HG03439 (cell line): Measurements from ENCODE around the gene PRAMEF5.
"Not testable (repeated sequence)": the region's sequence is repeated elsewhere in the genome, so short reads cannot be mapped to it uniquely, and the experiment has no call there.

Source experiments
- ATAC-seq: cut with Tn5 transposase; IDR thresholded peaks from one replicate; pipeline ENCODE4 v1.9.1; 2021; ENCODE audit warnings: mild to moderate bottlenecking, moderate library complexity; ENCODE audit not compliant: unreplicated experiment

PRAMEF5 gene

GRCh38 chr1:13265124-13265523, 11.1 kb downstream of the PRAMEF5 start:
- not testable (repeated sequence) for ATAC-seq

DNA sequence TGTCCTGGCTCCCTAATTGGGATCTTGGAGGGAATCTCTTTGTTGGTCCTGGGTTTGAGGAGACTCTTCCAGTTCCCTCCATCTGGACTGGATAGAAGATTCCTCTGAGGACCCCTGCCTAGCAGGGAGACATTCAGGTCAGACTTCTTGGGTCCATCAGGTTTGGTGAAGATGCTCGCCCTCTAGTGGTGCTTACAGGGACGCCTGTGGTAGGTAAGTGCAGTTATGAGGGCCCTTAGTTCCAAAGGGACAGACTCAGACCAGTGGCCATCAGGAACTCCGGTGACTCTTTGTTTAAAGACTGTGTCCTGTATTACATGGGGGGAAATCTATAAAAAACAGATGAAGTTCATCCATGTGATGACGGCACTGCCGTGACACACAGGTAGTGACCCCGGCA, 23.0 kb downstream of the PRAMEF5 start:
- not testable (repeated sequence) for ATAC-seq

DNA sequence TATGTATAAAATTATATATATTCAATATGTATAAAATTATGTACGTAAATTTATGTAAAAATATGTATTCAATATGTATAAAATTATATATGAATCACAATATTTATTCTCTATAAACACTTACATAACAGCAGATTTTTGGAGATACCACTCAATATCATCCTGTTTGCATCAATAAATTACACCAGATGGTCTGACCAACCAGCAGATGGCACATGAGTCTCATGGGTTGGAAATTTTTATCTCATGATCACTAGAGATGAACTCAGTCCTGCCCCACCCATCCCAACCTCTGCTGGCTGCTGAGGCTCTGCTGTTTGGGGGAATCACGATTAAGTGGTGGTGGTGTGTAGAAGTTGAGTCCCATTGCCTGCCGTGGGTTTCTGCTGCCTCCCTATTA, 25.6 kb downstream of the PRAMEF5 start:
- ATAC-seq: not testable (repeated sequence)

DNA sequence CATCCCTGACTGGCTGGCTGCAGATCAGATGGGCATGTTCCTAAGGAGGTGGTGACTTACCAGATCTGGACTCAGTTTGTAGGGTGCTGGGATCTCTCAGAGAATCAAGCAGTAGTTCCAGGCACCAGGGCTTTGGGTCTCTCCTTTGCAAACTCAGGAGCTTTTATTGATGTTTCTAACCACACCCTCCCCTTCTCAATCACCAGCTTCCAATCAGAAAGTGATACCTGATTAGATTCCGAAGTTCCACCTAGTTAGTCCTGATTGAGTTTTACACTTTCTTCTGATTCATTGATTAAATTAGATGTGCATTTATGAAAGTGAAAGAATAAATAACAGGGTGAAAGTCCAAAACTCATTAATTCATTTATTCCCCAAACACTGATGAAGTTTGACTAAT, 31.0 kb downstream of the PRAMEF5 start, which contains the start of gene PRAMEF8:
Gene PRAMEF8 (minus strand): TSS at position 101 of the 400 bp plus-strand sequence. CDS start 1,046 bp downstream, outside the sequence.
- not testable (repeated sequence) for ATAC-seq

- ATAC-seq: not testable (repeated sequence)
These were observed 35.0 kb downstream of the PRAMEF5 start for GRCh38 chr1:13289030-13289429.

DNA sequence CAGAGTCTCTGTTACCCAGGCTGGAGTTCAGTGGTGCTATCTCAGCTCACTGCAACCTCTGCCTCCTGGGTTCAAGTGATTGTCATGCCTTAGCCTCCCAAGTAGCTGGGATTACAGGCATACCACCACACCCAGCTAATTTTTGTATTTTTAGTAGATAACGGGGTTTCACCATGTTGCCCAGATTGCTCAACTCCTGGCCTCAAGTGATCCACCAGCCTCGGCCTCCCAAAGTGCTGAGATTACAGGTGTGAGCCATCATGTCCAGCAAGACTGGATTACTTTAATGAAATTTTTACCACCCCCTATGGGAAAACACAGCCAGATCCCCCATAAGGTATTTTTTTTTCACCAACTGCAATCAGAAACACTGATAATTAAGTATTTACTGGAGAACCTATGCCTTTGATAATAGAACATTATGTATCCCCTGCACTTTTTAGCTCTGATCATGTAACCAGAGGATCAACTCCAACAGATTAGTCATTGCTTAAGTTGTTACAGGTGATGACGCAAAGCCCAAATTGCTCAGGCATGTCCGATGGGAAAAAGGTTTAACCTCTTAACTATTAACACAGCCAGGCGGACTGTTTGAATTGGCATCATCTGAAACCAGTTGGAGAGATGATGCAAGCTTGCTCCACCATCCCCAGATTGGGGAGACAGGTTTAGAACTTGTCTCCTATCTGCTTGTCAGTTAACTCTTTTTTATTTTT, 43.4 kb downstream of the PRAMEF5 start:
- not testable (repeated sequence) for ATAC-seq

DNA sequence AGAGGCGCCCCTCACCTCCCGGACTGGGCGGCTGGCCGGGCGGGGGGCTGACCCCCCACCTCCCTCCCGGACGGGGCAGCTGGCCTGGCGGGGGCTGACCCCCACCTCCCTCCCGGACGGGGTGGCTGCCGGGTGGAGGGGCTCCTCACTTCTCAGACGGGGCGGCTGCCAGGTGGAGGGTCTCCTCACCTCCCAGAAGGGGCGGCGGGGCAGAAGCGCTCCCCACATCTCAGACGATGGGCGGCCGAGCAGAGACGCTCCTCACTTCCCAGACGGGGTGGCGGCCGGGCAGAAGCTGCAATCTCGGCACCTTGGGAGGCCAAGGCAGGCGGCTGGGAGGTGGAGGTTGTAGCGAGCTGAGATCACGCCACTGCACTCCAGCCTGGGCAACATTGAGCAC, 44.7 kb downstream of the PRAMEF5 start:
- ATAC-seq: not testable (repeated sequence)

DNA sequence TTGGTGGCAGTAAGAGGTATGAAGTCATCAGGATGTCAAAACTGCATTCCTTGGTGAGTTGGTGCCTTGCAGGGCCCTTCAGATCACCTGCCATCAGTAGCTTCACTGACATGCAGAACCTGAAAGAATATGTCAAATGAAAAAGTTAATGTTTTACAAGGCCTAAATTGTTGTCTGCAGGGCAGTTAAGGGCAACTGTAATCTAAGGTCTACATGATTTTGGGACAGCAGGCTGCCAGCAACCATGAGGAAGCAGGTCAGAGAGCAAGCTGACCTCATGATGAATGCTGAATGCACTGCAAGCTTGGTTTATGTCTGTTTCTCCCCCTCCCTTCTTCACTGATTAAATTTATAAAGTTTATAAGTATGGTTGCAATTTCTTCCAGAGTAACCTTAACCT, 48.2 kb downstream of the PRAMEF5 start:
- ATAC-seq: not testable (repeated sequence)

DNA sequence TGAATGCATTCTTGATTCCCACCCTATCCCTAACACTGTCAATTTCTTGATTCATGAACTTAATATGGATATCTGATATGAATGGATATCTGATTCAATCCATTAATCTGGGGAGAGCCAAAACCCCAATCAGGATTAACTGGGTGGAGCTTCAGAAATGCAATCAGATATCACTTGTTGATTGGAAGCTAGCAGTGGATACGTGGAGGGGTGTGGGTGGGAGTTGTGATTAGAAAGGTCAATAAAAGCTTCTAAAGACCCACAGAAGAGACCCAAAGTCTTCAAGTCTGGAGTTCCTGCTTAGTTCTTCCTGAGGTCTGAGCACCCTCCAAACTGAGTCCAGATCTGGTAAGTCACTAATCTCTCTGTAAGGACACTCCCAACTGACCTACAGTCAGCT, 49.2 kb downstream of the PRAMEF5 start, which contains the start of gene PRAMEF33:
Gene PRAMEF33 (plus strand): TSS at position 301 of the 400 bp plus-strand sequence. CDS start 2,416 bp downstream, outside the sequence.
- not testable (repeated sequence) for ATAC-seq
